ENCODE measurements around the gene GABRR2.

- TF ChIP-seq, protein P1, sequence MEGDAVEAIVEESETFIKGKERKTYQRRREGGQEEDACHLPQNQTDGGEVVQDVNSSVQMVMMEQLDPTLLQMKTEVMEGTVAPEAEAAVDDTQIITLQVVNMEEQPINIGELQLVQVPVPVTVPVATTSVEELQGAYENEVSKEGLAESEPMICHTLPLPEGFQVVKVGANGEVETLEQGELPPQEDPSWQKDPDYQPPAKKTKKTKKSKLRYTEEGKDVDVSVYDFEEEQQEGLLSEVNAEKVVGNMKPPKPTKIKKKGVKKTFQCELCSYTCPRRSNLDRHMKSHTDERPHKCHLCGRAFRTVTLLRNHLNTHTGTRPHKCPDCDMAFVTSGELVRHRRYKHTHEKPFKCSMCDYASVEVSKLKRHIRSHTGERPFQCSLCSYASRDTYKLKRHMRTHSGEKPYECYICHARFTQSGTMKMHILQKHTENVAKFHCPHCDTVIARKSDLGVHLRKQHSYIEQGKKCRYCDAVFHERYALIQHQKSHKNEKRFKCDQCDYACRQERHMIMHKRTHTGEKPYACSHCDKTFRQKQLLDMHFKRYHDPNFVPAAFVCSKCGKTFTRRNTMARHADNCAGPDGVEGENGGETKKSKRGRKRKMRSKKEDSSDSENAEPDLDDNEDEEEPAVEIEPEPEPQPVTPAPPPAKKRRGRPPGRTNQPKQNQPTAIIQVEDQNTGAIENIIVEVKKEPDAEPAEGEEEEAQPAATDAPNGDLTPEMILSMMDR (IDR thresholded peaks at IDR 0.05), result no peak
- TF ChIP-seq POLR2A (IDR thresholded peaks at IDR 0.05), result no peak
Observed at GRCh38 chr6:89330910-89331309, 15.8 kb upstream of the GABRR2 start.
